A673 (cell line): ENCODE results near the gene ALPK3.

Source experiments
- EZH2 ChIP-seq: fragments of 200-600 bp; sonication (generic); IDR thresholded peaks from 2 replicates; pipeline ENCODE4 v1.6.1; 2017; ENCODE audit warnings: borderline replicate concordance, low read depth, mild to moderate bottlenecking, mixed read lengths, antibody characterized with exemption, low read length; ENCODE audit not compliant: poor library complexity, severe bottlenecking
- TF ChIP-seq, protein P1 (sequence below): fragments of 300-800, 200-600 bp; sonication (generic); conservative IDR thresholded peaks from 2 replicates; pipeline ENCODE4 v1.5.1; 2017; ENCODE audit warnings: low read depth, mild to moderate bottlenecking, antibody characterized with exemption, low read length, moderate library complexity, mixed read lengths

DNA sequence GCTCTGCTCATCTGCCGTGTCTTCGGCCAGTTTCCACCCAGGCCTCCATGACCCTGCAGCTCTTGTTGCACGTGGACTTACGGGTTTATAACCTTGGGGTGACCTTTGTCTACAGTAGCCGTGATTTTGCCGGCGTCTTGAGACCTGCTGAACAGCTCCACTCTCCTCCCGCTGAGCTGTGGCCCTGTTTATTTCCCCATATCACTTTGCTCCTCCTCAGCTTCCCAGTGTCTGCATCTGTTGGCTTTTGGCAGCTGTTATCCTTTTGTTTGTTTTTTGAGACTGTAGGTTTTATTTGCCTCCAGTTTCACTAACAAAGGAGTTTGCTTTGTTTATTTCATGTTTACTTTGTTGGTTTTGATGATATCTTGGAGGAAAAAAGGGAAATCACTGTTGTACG lies 38.0 kb downstream of the ALPK3 start:
- TF ChIP-seq, protein P1, sequence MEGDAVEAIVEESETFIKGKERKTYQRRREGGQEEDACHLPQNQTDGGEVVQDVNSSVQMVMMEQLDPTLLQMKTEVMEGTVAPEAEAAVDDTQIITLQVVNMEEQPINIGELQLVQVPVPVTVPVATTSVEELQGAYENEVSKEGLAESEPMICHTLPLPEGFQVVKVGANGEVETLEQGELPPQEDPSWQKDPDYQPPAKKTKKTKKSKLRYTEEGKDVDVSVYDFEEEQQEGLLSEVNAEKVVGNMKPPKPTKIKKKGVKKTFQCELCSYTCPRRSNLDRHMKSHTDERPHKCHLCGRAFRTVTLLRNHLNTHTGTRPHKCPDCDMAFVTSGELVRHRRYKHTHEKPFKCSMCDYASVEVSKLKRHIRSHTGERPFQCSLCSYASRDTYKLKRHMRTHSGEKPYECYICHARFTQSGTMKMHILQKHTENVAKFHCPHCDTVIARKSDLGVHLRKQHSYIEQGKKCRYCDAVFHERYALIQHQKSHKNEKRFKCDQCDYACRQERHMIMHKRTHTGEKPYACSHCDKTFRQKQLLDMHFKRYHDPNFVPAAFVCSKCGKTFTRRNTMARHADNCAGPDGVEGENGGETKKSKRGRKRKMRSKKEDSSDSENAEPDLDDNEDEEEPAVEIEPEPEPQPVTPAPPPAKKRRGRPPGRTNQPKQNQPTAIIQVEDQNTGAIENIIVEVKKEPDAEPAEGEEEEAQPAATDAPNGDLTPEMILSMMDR: no peak
- no peak for TF ChIP-seq EZH2
